Activated CD8-positive, alpha-beta memory T cell treated with anti-CD3 and anti-CD28 coated beads for 4 hours (primary cell): ENCODE results near the gene CACNA2D1.
"Not testable (repeated sequence)": the region's sequence is repeated elsewhere in the genome, so short reads cannot be mapped to it uniquely, and the experiment has no call there.

ENCODE experiments used
- DNase-seq, 2 donors: peaks; one replicate each; pipeline ENCODE4 v3.0.0-alpha.2; 2020; ENCODE audit warnings: low read depth in 2 of 2

CACNA2D1 gene

DNA sequence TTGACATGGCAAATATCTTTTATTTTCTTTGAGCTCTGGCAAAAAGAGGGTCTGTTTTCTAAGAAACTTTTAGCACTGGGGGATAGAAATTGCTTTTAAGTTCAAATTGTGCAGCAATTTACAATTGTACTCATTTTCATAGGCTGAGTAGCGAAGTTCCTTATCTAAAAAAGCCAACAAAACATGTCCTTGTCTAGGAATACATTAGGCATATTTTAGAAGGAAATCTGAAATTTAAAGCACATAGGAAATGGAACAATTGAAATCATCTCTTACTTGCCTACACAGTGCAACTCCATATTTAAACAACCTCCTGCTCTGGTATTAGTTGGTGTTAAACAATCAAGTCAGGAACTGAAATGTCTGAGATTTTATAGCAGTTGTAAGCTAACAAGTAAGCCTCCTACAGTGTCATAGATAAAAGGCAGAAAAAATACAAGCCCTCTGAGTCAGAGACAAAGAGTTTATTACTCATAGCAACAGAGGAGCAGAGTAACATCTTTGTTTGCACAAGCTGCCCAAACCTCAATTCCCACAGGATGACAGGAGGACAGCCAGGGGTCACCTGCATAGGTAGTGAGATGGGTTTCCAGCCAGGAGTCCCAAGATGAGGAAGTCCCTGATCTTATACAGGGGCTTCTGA lies 393.6 kb downstream of the CACNA2D1 start:
- no peak for DNase-seq

DNA sequence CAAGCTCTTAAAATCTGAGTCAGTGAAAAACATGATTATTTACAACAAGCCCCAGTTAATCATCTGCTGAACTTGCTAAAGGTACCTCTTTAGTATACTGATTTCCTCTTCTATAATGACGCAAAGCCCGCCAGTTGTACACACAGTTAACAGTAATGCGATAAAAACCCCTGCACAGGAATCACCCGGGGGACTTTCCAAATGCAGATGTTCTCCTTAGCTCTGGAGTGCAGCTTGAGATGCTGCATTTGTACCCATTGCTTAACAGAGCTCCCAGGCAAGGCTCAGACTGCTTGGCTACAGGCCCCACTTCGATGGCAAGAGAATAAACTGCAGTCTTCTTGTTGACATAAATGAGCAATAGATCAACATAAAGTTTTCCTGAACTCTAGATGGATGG lies 394.1 kb downstream of the CACNA2D1 start:
- DNase-seq = no peak

DNA sequence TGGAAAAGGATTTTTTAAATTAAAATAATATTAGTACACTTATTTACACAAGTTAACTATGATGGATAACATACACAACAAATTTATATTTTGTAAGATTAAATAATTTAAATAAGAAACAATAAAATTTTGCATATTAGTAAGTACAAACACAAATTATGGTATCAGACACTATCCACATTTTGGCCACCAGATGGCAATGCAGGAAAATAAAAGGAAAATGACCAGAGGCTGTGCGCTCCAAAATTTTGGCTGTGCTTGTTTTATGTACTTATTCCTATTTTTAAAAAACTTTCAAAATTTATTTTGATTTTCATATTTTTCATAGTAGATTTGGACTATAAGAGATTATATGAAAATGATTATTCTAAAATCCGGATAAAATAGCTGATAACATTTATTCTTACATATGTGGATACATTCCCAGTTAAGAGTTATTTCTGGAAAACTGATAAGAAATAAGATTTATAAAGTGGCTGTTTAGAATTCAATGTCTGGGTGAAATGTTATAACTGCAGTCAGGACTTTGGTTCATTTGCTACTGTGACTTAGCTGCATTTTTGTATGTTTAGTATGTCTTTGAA lies 399.0 kb downstream of the CACNA2D1 start:
- DNase-seq = no peak

DNA sequence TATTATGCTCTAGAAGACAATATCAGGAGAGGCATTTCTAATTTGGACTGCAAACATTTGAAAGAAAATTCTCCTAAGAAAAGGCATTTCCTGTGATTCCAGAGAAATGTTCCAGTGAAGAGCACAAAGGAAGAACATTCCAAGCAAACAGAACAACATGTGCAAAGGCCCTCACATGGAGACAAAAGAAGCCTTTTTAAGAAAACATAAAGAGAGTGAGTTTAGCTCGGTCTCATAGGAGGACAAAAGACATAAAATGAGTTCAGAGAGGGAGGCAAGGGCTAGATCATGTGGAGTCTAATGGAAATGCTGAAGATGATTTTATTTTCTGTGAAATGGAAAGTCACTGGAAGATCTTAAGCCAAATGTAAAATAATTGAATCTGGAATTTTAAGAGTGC lies 404.0 kb downstream of the CACNA2D1 start:
- DNase-seq = no peak

DNA sequence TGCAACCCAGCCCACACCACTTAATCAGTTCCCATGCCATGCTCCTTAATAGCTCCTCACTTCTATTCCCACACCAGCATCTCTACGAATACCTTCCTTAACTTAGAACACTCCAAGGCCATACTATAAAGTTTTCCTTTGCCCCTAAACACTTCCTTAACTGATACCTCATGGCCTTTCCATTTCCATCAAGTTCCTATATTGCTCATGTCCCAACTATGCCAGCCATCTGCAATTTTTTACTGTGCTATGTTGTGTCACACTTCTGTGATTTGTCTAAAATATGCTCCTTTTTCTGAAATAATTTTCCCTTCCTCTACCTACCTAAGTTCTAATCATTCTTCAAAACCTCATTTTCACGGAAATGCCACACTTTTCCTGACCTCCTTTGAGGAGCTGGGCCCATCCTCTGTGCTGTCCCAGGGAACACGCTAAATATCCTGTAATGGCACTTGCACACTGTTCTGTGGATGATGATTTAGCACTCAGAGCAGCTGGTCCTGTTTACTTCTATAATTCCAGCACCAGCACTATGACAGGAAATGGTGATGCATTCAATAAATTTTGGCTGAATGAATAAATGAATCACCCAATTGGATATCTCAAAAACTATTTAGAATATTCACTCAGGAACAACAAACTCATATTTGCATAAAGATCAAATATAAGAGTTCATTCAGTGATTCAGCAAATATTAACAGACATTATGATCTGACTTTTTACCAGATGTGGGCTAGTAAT lies 407.3 kb downstream of the CACNA2D1 start:
- DNase-seq = no peak

DNA sequence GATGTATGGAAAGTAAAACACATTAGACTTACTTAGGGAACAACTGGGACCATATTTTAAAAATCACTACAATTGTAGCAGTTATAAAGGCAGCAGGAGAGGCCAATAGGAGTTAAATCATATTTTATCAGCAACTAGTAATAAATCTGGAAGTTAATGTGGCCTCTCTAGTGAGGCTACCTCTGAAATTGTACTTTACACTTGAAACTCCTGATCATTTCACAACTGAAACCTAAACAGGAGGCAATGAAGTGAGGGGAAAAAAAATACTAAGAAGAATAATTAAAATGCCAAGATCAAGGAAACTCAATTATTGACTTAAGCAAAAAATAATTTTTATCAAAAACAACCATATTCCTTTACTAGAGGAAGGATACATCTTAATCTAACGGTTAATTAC lies 408.1 kb downstream of the CACNA2D1 start:
- DNase-seq = no peak

DNA sequence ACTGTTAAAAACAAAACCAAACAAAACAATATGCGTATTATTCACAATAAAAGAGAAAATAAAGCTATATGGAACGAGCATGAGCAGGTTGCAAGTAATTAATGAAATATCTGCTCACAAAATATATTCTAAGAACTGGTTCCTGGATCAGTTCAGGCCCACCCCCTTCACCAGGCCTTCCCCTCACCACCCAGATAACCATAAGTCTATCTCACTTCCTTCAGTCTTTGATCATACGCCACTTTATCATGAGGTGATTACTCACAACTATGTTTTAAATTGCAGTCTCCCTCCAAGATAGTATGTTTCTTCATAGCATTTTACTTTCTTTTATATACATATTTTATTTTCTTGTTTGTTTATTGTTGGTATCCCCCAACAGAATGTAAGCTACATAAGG lies 410.7 kb downstream of the CACNA2D1 start:
- no peak for DNase-seq

DNA sequence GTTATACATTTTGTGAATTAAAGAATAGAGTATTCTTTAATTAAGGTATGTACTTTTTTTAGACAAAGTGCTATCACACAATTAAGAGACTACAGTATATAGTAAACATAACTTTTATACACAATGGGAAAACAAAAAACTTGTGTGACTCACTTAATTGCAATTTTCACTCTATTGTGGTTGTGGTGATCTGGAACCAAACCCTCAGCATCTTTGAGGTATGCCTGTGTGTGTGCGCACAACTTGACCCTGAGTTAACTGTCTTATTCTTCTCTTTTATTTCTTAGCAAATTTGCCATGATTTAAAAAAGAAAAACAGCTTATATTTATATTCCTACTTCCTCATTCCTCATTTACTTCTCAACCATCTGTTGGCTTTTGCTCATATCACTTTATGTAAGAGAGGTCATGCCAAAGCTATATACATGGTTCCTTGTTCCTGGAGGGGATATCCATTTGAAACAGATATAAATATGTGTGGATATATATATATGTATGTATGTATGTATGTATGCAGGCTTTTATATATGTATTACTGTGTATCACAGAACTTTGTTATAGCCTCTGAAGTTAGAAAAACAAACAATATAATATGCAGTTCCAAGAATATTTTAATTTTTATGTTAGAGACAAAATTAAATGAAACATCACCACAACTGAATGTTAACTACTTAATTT lies 414.2 kb downstream of the CACNA2D1 start:
- DNase-seq = no peak

DNA sequence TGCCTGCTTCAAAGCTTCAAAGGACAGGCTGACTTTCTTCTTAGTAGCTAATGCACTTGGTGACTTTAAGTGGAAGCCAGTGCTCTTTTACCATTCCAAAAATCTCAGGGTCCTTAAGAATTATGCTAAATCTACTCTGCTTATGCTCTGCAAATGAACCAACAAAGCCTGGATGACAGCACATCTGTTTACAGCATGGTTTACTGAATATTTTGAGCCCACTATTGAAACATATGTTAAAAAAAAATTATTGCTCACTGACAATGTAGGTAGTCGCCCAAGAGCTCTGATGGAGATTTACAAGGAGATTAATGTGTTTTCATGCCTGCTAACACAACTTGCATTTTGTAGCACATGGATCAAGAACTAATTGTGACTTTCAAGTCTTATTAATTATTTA lies 415.5 kb downstream of the CACNA2D1 start:
- no peak for DNase-seq

DNA sequence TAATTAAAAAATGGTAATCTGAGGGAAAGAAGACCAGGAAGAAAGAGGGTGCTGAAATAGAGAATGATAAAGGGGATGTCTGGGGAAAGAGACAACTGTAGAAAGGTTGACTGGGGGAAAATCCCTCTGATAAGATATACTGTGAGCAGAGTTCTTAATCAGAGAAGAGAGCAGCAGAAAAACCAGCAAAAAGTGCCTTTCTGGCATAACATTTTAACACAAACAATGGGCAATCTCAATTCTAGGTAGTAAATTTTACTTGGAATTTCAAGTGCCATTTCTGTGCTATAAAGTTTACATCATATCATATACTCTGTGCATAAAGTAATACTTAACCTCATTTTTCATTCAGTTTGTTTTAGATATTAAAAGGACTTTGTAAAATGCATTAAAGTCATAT lies 421.9 kb downstream of the CACNA2D1 start:
- DNase-seq = no peak

DNA sequence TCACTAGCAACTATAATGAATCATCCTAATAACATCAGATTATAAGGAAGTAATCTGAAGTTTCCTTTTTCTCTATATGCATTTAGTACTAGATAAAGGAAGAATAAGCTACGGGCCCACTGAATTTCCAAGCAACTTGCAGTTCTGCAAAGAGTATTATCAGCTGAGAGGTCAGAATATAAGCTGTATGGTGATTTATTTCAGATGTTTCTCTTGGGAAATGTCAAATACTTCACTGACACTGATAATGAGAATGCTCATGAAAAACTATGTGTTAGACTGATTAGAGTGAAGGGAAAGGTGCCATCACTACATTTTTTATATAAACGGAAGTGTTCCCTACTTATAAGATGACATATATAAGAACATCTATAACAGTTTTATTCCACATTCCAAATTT lies 422.5 kb downstream of the CACNA2D1 start:
- no peak for DNase-seq

DNA sequence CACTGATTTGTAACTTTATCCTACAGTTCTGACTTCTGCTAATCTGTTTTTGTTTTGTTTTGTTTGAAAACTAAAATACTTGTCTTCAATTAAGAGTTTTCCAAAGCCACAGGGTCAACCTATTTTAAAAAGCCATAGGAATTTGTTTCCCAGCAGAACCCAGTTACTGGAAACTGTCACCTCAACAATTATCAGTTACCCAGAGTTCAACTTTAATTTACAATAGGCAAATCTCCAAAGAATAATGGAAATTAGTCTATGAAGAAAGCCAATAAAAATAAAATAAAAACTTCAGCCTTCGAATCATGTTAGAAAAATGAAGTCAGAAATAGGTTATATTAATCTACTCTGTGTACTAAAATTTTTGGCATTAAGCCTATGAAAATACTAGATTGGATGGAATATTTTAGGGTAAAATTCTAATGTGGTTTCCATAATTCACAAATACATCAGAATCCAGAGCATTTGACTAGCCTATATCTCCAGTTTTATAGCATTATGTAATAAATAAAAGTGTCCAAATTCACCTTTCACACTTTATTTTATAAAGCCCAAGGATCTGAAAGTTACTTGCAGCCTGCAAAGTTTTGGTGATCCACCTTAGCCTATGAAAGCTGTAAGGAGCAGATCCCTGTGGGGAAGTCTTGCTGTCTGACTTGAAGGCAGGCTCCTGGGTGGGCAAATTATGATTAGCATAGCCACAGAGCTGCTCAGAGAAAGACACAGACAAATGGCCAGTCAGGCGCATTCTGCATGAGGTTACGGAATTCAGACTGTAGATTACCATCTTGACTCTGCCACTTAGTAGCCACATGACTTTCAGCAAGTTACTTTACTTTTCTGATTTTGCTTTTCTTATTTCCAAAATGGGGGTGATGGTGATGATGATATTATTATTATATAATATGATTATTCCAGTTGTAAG lies 423.8 kb downstream of the CACNA2D1 start:
- DNase-seq = no peak

DNA sequence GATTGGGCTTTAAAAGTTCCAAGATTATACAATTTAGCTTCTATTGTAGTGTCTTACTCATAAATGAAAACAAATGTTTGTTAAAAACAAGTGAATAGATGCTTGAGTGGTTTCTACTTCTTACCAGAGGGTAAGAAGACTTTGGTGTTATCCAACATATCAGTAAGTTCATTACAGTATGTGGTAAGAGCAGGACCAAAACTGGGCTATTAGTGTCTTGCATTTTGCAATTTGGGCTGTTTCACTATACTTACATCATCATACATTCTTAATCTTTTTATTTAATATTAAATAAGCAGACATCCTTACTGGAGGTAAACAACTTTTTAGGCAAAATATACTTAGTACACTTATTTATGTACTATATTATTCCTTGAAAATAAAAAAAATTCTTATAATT lies 425.4 kb downstream of the CACNA2D1 start:
- no peak for DNase-seq

DNA sequence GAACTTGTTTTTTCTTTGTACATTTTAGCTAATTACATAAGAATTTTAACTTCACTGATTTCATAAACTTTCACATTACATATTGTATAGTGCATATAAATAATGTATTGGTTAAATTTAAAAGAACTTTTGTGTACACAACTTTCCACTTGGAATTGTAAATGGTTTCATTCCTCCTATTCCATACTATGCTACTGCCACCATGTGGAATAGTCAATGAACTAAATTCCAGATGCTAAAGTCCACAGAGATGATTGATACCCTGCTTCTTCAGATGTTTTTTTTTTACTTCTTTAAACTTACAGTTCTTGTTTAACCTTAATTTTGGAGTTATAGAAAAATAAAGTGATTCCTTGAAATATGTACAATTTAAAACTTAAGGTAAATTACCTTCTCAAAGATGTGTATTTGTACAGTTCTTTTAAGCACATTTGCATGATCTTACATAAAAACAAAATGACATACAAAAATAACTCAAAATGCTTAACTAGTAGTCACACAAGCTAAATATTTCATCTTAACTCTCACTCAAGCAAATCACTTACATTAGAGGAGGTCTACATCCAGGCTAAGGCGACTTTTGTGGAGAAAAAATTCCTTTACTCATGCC lies 426.1 kb downstream of the CACNA2D1 start:
- DNase-seq = no peak

DNA sequence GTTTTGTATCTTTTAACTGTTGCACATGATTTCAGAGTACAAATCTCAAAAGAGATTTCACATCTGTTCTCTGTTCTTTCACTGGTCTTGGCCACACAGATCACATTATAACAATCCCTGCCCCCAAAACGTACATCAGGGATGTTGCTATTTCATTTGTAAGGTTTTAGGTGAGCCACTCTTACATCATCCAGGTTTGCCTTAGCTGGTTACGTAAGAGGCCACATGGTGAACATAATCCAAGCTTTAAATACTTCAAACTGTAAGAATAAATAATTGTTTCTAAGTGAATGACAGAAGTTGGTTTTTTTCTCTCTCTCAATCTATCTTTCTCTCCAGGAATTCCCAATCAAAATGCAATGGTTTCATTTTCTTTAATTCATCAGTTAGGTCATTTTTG lies 427.8 kb downstream of the CACNA2D1 start:
- DNase-seq = no peak

DNA sequence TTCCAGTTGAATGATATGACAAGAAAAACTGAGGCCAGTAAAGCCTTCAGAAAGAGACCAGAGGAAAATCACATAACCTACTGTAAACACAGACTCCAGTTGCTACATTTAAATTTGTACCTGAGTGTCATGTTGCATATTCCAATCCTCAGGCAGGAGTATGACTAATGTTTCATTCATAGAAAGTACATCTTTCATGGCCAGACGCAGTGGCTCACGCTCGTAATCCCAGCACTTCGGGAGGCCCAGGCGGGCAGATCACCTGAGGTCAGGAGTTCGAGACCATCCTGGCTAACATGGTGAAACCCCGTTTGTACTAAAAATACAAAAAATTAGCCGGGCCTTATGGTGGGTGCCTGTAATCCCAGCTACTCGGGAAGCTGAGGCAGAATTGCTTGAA lies 429.0 kb downstream of the CACNA2D1 start:
- not testable (repeated sequence) for DNase-seq

DNA sequence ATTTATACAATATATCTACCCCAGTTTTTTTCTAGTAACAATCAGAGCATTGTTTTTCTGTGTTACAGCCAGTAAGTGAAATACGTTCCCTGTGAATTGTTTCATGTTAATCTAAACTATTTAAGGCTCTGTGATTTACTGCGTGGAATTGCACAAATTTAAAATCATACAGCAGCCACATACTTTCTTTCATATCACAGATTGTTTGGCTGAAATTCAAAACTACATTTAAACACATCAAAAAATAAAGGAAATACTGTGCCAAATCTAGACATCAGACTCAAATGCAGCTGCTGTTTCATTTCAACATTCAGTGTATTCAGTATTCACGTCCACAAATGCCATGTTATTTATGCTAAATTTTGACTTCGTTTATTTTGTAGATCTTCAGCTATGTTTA lies 431.1 kb downstream of the CACNA2D1 start:
- DNase-seq = no peak

DNA sequence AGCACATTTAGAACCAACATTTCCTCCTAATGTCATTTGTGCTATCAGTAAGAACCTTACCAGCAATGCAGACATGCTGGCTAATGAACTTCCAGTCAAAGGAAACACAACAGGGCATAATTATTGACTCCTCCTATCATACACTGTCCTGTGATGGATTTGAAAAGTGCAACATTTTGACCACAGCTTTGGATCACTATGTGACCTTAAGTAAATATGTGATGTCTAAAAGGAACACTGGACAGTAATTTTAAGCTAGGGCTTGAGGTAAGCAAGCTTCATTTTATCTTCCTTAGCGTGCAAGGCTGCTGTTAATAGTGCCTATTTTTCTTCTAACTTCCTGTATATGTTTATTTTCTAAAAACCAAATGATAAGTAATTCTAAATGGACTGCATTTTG lies 433.2 kb downstream of the CACNA2D1 start:
- DNase-seq = no peak

DNA sequence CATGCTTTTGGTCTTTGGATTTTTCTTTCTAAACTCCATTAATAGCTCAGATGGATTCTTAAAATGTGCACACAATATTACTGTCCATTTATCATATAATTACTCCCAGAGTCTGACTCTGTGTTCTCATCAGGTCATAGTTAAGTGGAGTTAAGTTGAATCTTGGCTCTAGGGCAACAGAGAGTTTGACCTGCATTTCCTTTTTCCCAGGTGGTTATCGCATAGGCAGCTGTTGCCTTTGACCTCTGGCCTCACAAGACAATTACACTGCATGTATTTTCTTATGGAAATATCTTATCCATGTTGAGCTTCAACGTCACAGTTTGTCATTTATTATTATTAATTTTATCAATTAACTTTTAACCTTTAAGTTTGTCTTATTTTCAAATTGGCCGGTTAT lies 436.3 kb downstream of the CACNA2D1 start:
- DNase-seq = no peak

DNA sequence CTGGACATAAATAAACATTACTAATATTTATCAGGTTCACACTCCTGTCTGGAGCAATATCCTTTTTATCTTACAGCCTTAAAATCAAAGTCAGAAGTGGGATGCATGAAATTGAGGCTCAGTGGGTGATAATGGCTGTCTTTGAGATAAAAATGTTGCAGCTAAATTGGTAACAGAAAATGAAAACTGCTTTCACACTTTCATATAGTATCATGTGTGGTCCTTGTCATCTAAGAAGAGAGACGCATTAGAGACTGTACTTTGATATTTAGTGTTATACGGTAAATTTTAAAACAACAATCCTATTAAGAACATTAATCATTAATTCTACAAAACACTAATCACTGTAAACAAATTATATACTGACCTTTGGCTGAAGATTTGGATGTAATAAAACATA lies 438.5 kb downstream of the CACNA2D1 start:
- DNase-seq = no peak

DNA sequence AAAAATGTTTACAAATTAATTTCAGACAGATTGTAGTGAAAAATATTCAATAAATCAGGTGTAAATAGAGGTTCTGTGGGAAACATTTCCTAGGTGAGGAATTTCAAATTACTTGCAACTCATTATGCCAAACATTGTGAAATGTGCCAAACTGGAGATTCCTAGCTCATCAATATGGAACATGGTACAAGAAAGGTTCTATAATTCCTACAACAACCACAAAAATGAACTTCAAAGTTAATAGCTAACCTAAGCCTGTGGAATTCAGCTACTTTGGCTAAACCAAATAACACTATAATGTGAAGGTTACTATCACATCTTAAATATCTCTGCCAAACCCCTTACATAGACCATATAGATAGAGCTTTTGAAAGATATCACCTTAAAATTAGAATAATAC lies 450.4 kb downstream of the CACNA2D1 start:
- DNase-seq = no peak
